Activated naive CD4-positive, alpha-beta T cell treated with anti-CD3 and anti-CD28 coated beads, Interleukin-2, amount 10 ng/mL, durations not matched to agents 7 days and 5 days (primary cell): ENCODE results near the gene FBXO21.

ENCODE experiments used
- CTCF ChIA-PET: fragments of 350-600 bp; sonication (Branson Sonifier 250); formaldehyde crosslinking; loops from one replicate; lab custom pipeline; 2021; ENCODE audit warnings: antibody characterized with exemption; lab: Charles Lee
- DNase-seq: peaks from one replicate; pipeline ENCODE4 v3.0.0-alpha.2; 2020
- H3K27ac Mint-ChIP-seq: one replicate; pipeline ENCODE4 v1.8.0; 2021; ENCODE audit warnings: mild to moderate bottlenecking, moderate library complexity, mixed read lengths
- H3K27me3 Mint-ChIP-seq: one replicate; pipeline ENCODE4 v1.8.0; 2021; ENCODE audit warnings: mild to moderate bottlenecking, mixed read lengths
- H3K36me3 Mint-ChIP-seq: one replicate; pipeline ENCODE4 v1.8.0; 2021; ENCODE audit warnings: mixed read lengths
- H3K4me1 Mint-ChIP-seq: one replicate; pipeline ENCODE4 v1.8.0; 2021; ENCODE audit warnings: mixed read lengths
- H3K4me3 Mint-ChIP-seq: one replicate; pipeline ENCODE4 v1.8.0; 2021; ENCODE audit warnings: mild to moderate bottlenecking, moderate library complexity, mixed read lengths
- H3K9me3 Mint-ChIP-seq: one replicate; pipeline ENCODE4 v1.8.0; 2021; ENCODE audit warnings: mixed read lengths

FBXO21 gene

GRCh38 chr12:117147639-117148038 lies 42.6 kb downstream of the FBXO21 start:
- CTCF ChIA-PET: no interaction called here
- no peaks in the 10 kb centered on the region for H3K27me3 Mint-ChIP-seq
- no peak overlapping the region for H3K4me3 Mint-ChIP-seq
- H3K9me3 Mint-ChIP-seq: no peaks in the 10 kb centered on the region
- no peak overlapping the region for H3K27ac Mint-ChIP-seq
- DNase-seq: no peak
- peaks cover 51% of the 10 kb centered on the region for H3K36me3 Mint-ChIP-seq
- peaks cover 27% of the 10 kb centered on the region for H3K4me1 Mint-ChIP-seq

GRCh38 chr12:117145597-117146154 lies 44.6 kb downstream of the FBXO21 start:
- peaks cover 41% of the 10 kb centered on the region for H3K36me3 Mint-ChIP-seq
- H3K9me3 Mint-ChIP-seq: no peaks in the 10 kb centered on the region
- no peak for DNase-seq
- no peak overlapping the region for H3K4me3 Mint-ChIP-seq
- no peak overlapping the region for H3K27ac Mint-ChIP-seq
- CTCF ChIA-PET: no interaction called here
- H3K4me1 Mint-ChIP-seq: peaks cover 19% of the 10 kb centered on the region
- H3K27me3 Mint-ChIP-seq: no peaks in the 10 kb centered on the region

GRCh38 chr12:117144599-117144998 lies 45.7 kb downstream of the FBXO21 start:
- H3K27me3 Mint-ChIP-seq: no peaks in the 10 kb centered on the region
- DNase-seq: no peak
- peaks cover 35% of the 10 kb centered on the region for H3K36me3 Mint-ChIP-seq
- H3K9me3 Mint-ChIP-seq: no peaks in the 10 kb centered on the region
- H3K4me3 Mint-ChIP-seq: no peak overlapping the region
- peaks cover 12% of the 10 kb centered on the region for H3K4me1 Mint-ChIP-seq
- no peak overlapping the region for H3K27ac Mint-ChIP-seq
- CTCF ChIA-PET: interaction anchor here (1.0 kb wide), 1 partner anchor 24 kb away, joined by 3 read pairs; no protein-coding TSS in a partner anchor

DNA sequence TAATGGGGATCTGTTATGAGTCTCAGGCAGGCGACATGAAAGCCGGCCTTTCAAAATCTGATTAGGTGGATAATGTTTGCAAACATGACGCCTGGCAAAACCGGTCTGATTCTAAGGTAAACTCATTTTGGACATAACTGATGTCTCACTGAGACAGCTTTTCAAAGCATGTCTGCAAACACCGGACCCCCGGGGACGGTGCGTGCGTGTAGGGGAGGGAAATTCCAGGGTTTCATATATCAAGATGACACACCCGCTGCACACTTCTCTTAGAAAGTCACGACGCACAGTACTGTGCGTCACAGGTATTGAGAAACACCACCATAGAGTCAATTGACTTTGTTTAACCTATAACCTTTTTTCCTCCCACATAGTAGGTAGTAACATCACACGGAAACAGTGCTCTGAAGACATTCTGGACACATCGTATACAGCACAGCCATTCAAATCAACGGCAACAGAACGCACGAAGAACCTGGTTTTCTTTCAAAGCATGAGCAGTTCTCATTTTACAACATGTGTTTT lies 47.2 kb downstream of the FBXO21 start:
- Mint-ChIP-seq H3K9me3 (no peaks in the 10 kb centered on the region), H3K4me1 (peaks cover 6% of the 10 kb centered on the region), H3K27ac (no peak overlapping the region), H3K27me3 (no peaks in the 10 kb centered on the region), H3K4me3 (no peak overlapping the region), H3K36me3 (peaks cover 26% of the 10 kb centered on the region)
- DNase-seq: no peak
- CTCF ChIA-PET: no interaction called here

GRCh38 chr12:117142094-117142493 lies 48.2 kb downstream of the FBXO21 start:
- Mint-ChIP-seq H3K4me3 (no peak overlapping the region), H3K9me3 (no peaks in the 10 kb centered on the region), H3K27ac (no peak overlapping the region), H3K4me1 (peaks cover 4% of the 10 kb centered on the region), H3K36me3 (peaks cover 22% of the 10 kb centered on the region), H3K27me3 (no peaks in the 10 kb centered on the region)
- no peak for DNase-seq
- CTCF ChIA-PET: no interaction called here

DNA sequence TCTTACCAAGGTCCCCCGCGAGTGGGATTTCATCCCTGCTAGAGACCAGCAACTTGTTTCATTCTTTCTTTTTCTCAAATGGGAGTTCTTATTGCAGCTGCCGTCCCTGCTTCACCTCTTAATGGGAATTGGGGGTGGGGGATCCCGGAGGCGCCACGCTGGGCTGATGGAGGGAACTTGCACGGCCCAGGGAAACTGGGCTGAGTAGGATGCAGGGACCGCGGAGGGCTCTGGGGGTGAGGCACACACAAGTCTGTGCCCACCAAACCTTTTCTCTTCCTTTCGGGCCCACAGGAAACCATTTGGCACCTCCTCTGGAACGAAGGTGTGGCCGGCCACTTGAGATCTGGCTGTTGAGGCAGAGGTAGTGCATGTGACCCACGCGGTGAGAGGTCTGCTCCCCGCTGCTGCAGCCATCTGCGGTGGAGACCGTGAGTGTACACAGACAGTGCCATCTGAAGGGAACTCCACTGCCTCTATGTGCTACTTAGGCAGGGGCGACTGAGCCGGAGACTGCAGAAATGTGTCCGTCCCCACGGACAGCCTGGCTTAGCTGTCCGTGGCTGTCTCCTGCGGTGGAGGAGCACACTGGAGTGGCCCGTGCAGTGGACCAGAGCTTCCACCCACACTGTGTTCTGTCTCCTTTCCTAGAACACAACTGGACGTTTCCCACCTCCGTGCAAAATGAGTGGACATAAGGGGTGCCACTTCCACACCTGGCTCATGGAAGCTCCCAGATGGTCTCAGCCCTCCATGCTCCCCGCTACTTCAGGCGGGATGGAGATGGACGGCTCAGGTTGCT lies 49.0 kb downstream of the FBXO21 start:
- no peak for DNase-seq
- Mint-ChIP-seq H3K36me3 (peaks cover 16% of the 10 kb centered on the region), H3K4me3 (no peak overlapping the region), H3K9me3 (no peaks in the 10 kb centered on the region), H3K27me3 (no peaks in the 10 kb centered on the region), H3K4me1 (peaks cover 4% of the 10 kb centered on the region), H3K27ac (no peak overlapping the region)
- CTCF ChIA-PET: no interaction called here

DNA sequence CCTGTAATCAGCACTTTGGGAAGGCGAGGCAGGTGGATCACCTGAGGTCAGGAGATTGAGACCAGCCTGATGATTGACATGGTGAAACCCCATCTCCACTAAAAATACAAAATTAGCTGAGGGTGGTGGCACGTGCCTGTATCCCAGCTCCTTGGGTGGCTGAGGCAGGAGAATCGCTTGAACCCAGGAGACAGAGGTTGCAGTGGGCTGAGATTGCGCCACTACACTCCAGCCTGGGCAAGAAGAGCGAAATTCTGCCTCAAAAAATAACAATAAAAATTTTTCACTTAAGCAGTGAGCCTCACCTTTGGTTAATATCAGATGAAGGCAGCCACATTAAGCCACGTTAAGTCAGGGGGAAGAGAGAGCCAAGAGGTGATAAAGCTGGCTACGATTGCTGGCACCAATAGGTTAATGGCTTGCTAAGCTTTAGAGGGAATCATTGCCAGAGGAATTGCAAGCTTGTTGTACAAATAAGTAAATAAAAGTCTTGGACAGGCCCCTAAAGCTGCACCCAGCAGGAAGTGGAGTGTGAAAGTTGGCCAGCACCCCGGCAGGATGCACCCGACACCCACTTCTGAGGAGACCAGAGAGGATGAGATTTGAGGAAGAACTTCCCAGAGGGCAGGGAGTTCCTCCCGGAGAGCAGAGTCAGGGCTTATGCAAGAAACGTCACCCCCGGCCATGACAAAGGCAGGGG lies 49.7 kb downstream of the FBXO21 start:
- Mint-ChIP-seq H3K9me3 (no peaks in the 10 kb centered on the region), H3K27me3 (no peaks in the 10 kb centered on the region), H3K4me3 (no peak overlapping the region), H3K27ac (no peak overlapping the region), H3K4me1 (peaks cover 8% of the 10 kb centered on the region), H3K36me3 (peaks cover 11% of the 10 kb centered on the region)
- DNase-seq: no peak
- CTCF ChIA-PET: no interaction called here

DNA sequence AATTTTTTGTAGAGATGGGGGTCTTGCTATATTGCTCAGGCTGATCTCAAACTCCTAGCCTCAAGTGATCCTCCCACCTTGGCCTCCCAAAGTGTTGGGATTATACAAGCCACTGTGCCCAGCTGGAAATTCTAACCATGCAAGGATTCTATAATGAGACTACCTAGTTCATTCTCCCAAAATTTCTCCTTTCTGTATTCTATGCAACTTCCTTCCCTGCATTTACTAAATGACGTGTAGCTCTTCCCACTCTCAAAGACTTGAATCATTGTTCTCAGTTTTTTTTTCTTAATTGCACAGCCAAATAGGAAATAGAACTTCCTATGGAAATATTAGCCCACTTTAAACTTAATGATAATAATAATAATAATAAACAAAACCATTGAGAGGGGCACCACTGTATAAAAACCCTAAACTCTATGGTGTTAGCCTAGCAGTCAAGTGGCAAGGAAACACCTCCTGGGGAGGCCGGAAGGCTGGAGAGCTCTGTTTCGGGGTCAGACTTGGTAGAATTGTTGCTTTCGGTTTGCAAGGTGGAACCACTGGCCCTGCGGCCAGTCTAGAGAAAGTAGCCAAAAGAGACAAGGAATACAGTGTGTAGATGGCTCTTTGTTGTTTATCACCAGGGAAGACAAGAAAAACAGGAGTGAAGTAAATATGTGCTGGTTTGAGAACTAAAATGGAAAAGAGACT lies 51.1 kb downstream of the FBXO21 start:
- CTCF ChIA-PET: no interaction called here

DNA sequence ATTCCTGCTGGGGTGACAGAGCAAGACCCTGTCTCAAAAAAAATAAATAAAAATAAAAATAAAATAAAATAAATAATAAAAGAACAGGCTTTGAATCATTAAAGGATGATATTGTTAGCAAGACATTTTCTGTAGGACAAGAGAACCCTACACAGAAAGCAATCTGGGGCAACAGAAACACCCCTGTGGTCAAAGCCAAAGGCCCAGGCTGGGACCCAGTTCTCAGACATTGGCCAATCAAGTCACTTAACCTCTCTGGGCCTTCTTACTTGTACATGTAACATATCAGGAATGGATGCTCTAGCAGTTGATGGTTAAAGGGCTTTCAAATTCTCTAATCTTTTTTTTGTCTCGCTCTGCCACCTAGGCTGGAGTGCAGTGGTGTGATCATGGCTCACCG lies 55.5 kb downstream of the FBXO21 start:
- H3K4me3 Mint-ChIP-seq: no peak overlapping the region
- no peaks in the 10 kb centered on the region for H3K9me3 Mint-ChIP-seq
- DNase-seq: no peak

More for the DNA sequence above, 51.1 kb downstream of the FBXO21 start:
- H3K9me3 Mint-ChIP-seq: no peaks in the 10 kb centered on the region
- no peak for DNase-seq
- no peak overlapping the region for H3K27ac Mint-ChIP-seq
- H3K4me3 Mint-ChIP-seq: no peak overlapping the region
- peaks cover 15% of the 10 kb centered on the region for H3K4me1 Mint-ChIP-seq
- H3K36me3 Mint-ChIP-seq: peaks cover 5% of the 10 kb centered on the region
- no peaks in the 10 kb centered on the region for H3K27me3 Mint-ChIP-seq

DNA sequence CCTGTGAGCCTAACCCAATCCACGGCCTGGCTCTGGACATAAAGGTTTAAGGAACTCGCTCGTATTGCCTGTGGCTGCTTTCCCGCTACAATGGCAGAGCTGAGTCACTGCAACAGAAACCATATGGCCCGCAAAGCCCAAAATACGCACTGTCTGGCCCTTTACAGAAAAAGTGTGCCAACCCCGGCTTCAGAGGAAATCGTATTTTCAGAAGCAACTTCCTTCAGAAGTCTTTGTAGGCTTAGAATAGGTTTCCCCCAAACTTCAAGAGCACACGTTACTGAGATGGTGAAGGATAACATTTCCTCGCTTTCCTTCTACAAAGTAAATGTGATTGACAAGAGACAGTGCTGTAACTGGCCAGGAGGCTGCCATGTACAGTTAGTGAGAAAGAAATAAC lies 56.2 kb downstream of the FBXO21 start:
- CTCF ChIA-PET: interaction anchor here (0.6 to 6.0 kb wide), 4 partner anchors 15 to 709 kb away, joined by 3 to 23 read pairs (median 4); no protein-coding TSS in a partner anchor
- Mint-ChIP-seq H3K27ac (peak overlapping the region; percentile 77), H3K4me3 (no peak overlapping the region), H3K36me3 (no peaks in the 10 kb centered on the region), H3K9me3 (no peaks in the 10 kb centered on the region), H3K27me3 (peaks cover 5% of the 10 kb centered on the region), H3K4me1 (peaks cover 21% of the 10 kb centered on the region)
- peak; percentile 71 for DNase-seq

More for the DNA sequence above, 55.5 kb downstream of the FBXO21 start:
- H3K27me3 Mint-ChIP-seq: peaks cover 5% of the 10 kb centered on the region
- no peak overlapping the region for H3K27ac Mint-ChIP-seq
- CTCF ChIA-PET: interaction anchor here (0.6 to 6.0 kb wide), 4 partner anchors 15 to 709 kb away, joined by 3 to 23 read pairs (median 4); no protein-coding TSS in a partner anchor
- peaks cover 21% of the 10 kb centered on the region for H3K4me1 Mint-ChIP-seq
- H3K36me3 Mint-ChIP-seq: no peaks in the 10 kb centered on the region

DNA sequence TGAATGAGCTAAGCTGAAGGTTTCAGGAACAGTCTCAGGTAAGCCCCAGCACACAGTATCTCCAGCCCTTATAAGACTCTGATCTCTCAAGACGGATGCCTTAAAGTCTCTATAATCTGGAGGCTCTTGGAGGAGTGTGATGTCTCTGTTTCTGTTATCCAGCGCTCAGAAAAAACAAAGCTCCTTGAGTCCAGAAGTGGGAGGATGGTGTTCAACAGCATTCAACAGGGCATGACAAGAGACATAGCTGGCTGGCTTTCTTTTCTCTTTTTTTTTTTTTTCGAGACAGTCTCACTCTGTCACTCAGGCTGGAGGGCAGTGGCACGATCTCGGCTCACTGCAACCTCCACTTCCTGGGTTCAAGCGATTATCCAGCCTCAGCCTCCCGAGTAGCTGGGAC lies 59.5 kb downstream of the FBXO21 start:
- CTCF ChIA-PET: interaction anchor here (1.4 to 3.5 kb wide), 3 partner anchors 11 to 427 kb away, joined by 4 to 14 read pairs (median 7); no protein-coding TSS in a partner anchor
- no peak overlapping the region for H3K27ac Mint-ChIP-seq
- no peak for DNase-seq
- no peaks in the 10 kb centered on the region for H3K36me3 Mint-ChIP-seq
- H3K27me3 Mint-ChIP-seq: peaks cover 5% of the 10 kb centered on the region
- peaks cover 17% of the 10 kb centered on the region for H3K4me1 Mint-ChIP-seq
- H3K4me3 Mint-ChIP-seq: no peak overlapping the region
- peaks cover 23% of the 10 kb centered on the region for H3K9me3 Mint-ChIP-seq

- H3K9me3 Mint-ChIP-seq: peaks cover 24% of the 10 kb centered on the region
- no peaks in the 10 kb centered on the region for H3K36me3 Mint-ChIP-seq
- peaks cover 12% of the 10 kb centered on the region for H3K4me1 Mint-ChIP-seq
- H3K27ac Mint-ChIP-seq: no peak overlapping the region
- peaks cover 5% of the 10 kb centered on the region for H3K27me3 Mint-ChIP-seq
- no peak for DNase-seq
- CTCF ChIA-PET: interaction anchor here (1.4 to 3.5 kb wide), 2 partner anchors 10 to 20 kb away, joined by 4 to 14 read pairs; no protein-coding TSS in a partner anchor
- H3K4me3 Mint-ChIP-seq: no peak overlapping the region
Measured at GRCh38 chr12:117129391-117129790, 60.9 kb downstream of the FBXO21 start.

DNA sequence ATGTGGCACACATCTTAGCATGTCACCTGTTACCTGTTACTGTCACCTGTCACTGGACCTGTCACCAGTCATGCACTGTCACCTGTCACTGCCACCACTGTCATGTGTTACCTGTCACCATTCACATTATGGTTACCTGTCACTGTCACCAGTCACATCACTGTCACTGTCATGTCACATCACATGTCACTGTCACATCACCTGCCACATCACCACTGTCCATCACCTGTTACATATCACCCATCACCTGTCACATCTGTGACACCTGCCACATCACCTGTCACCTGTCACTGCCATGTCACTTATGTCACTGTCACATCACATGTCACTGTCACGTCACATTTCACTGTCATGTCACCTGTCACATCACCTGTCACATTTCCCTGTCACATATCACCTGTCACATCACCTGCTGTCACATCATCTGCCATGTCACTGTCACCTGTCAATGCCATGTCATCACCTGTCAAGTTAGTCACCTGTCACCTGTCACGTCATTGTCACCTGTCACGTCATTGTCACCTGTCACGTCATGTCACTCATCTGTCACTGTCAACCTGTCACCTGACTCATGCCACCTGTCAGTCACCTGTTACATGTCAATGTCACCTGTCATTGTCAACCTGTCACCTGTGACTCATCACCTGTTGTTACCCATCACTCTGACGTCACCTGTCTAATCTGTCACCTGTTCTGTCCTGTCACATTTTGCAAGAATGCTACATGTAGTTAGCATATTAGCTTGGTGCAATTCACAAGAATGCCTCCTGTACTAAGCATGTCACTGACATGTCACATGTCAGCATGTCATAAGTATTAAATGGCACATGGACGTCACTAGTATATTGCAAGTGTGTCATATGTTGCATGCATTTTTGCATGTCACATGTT lies 62.1 kb downstream of the FBXO21 start:
- H3K27ac Mint-ChIP-seq: no peak overlapping the region
- no peaks in the 10 kb centered on the region for H3K4me1 Mint-ChIP-seq
- CTCF ChIA-PET: interaction anchor here (3.5 kb wide), 1 partner anchor 8 kb away, joined by 14 read pairs; no protein-coding TSS in a partner anchor
- no peak overlapping the region for H3K4me3 Mint-ChIP-seq
- peaks cover 5% of the 10 kb centered on the region for H3K27me3 Mint-ChIP-seq
- no peaks in the 10 kb centered on the region for H3K36me3 Mint-ChIP-seq
- no peak for DNase-seq
- peaks cover 24% of the 10 kb centered on the region for H3K9me3 Mint-ChIP-seq
